Measurements from ENCODE around the gene MRPS21. TPM values are rescaled to one million over a fixed set of nuclear protein-coding genes. Genes with fewer than 3 reads are reported as not detected.

MRPS21 gene
- total RNA-seq, 1 donor from 2014 or later: 64.5 TPM

Other genes with a start within 250 kb of the MRPS21 start
- 31.3 and 33.8 TPM in 2 replicates for gene VPS45, start 226.1 kb upstream of the MRPS21 start, total RNA-seq
- gene PLEKHO1, start 143.9 kb upstream of the MRPS21 start, total RNA-seq: 58.7 and 60.5 TPM in 2 replicates
- gene ANP32E, start 57.7 kb upstream of the MRPS21 start, total RNA-seq: 160 and 163 TPM in 2 replicates
- not detected in 2 replicates for gene CA14, start 36.1 kb upstream of the MRPS21 start, total RNA-seq
- 146 TPM in 2 replicates for gene APH1A, start 24.8 kb upstream of the MRPS21 start, total RNA-seq
- gene C1orf54, start 21.1 kb upstream of the MRPS21 start, total RNA-seq: 1.2 and 2.8 TPM in 2 replicates
- 1.1 and 1.5 TPM in 2 replicates for gene CIART, start 11.3 kb upstream of the MRPS21 start, total RNA-seq
- 93.9 and 99.3 TPM in 2 replicates for gene PRPF3, start 27.7 kb downstream of the MRPS21 start, total RNA-seq
- gene RPRD2, start 70.3 kb downstream of the MRPS21 start, total RNA-seq: 30.3 and 31.1 TPM in 2 replicates
- 38.0 and 40.8 TPM in 2 replicates for gene TARS2, start 193.6 kb downstream of the MRPS21 start, total RNA-seq
- 1.4 and 1.8 TPM in 2 replicates for gene ECM1, start 214.2 kb downstream of the MRPS21 start, total RNA-seq
- gene FALEC, start 221.9 kb downstream of the MRPS21 start, total RNA-seq: not detected in 2 replicates

All from T-helper 1 cell treated with Interleukin-12 subunit alpha and Interleukin-12 subunit beta and Interleukin-4 antibody, amounts not matched to agents 30 ng/mL and 1 ng/mL, for 36 hours (primary cell).